HepG2 (cell line): ENCODE data around the gene ITGAE. TPM values are rescaled to one million over a fixed set of nuclear protein-coding genes. Genes with fewer than 3 reads are reported as not detected.

ENCODE experiments used
- ARID2 ChIP-seq: sonication (generic); formaldehyde crosslinking; IDR thresholded peaks from 2 replicates; pipeline ENCODE4 v1.8.1; 2022; ENCODE audit warnings: mild to moderate bottlenecking, missing genetic modification reagents, borderline replicate concordance
- CAMTA2 ChIP-seq: sonication (generic); formaldehyde crosslinking; IDR thresholded peaks from 2 replicates; pipeline ENCODE4 v1.4.0; 2020; ENCODE audit warnings: mild to moderate bottlenecking, missing genetic modification reagents, borderline replicate concordance
- CHD2 ChIP-seq: IDR thresholded peaks from 2 replicates; pipeline ENCODE4 v1.6.1; 2011; ENCODE audit warnings: low read depth, low read length, improper control_type of control experiment
- KLF15 ChIP-seq: sonication (generic); formaldehyde crosslinking; IDR thresholded peaks from 2 replicates; pipeline ENCODE4 v1.8.1; 2023; ENCODE audit warnings: borderline replicate concordance, mild to moderate bottlenecking, inconsistent platforms, missing genetic modification reagents, mixed read lengths
- MTA1 ChIP-seq: sonication (generic); formaldehyde crosslinking; IDR thresholded peaks from 2 replicates; pipeline ENCODE4 v1.4.0; 2020; ENCODE audit warnings: missing genetic modification reagents, mild to moderate bottlenecking, borderline replicate concordance
- NAIF1 ChIP-seq: sonication (generic); formaldehyde crosslinking; IDR thresholded peaks from 2 replicates; pipeline ENCODE4 v1.5.0; 2020; ENCODE audit warnings: mild to moderate bottlenecking, missing genetic modification reagents, borderline replicate concordance
- NR1H2 ChIP-seq: sonication (generic); formaldehyde crosslinking; IDR thresholded peaks from 2 replicates; pipeline ENCODE4 v1.8.1; 2022; ENCODE audit warnings: low read depth, missing genetic modification reagents, borderline replicate concordance
- SALL1 ChIP-seq: sonication (generic); formaldehyde crosslinking; IDR thresholded peaks from 2 replicates; pipeline ENCODE4 v1.8.0; 2022; ENCODE audit warnings: mild to moderate bottlenecking, missing genetic modification reagents
- SALL2 ChIP-seq: sonication (generic); formaldehyde crosslinking; IDR thresholded peaks from 2 replicates; pipeline ENCODE4 v1.8.1; 2023; ENCODE audit warnings: mild to moderate bottlenecking, missing genetic modification reagents, inconsistent platforms
- SIN3B ChIP-seq: fragments of 150-350 bp; IDR thresholded peaks from 2 replicates; pipeline ENCODE4 v1.6.1; 2014; ENCODE audit warnings: low read length
- SMYD3 ChIP-seq: sonication (generic); formaldehyde crosslinking; IDR thresholded peaks from 2 replicates; pipeline ENCODE4 v1.8.1; 2023; ENCODE audit warnings: mild to moderate bottlenecking, missing genetic modification reagents
- SP5 ChIP-seq: IDR thresholded peaks from 2 replicates; pipeline ENCODE4 v1.6.1; 2016; ENCODE audit warnings: low read depth, borderline replicate concordance
- SYNCRIP ChIP-seq: fragments of 200-400 bp; formaldehyde crosslinking; IDR thresholded peaks from 2 replicates; pipeline ENCODE4 v1.6.1; 2018; ENCODE audit warnings: mild to moderate bottlenecking, low read depth, low read length; ENCODE audit not compliant: insufficient read depth
- YEATS4 ChIP-seq: sonication (generic); formaldehyde crosslinking; IDR thresholded peaks from 2 replicates; pipeline ENCODE4 v1.4.0; 2020; ENCODE audit warnings: missing genetic modification reagents, borderline replicate concordance
- ZBTB26 ChIP-seq: IDR thresholded peaks from 2 replicates; pipeline ENCODE4 v1.6.1; 2016; ENCODE audit warnings: missing compliant biosample characterization, missing genetic modification reagents, borderline replicate concordance
- ZC3H4 ChIP-seq: sonication (generic); formaldehyde crosslinking; IDR thresholded peaks from 2 replicates; pipeline ENCODE4 v1.4.0; 2020; ENCODE audit warnings: missing genetic modification reagents, borderline replicate concordance
- ZNF225 ChIP-seq: sonication (generic); formaldehyde crosslinking; IDR thresholded peaks from 2 replicates; pipeline ENCODE4 v1.4.0; 2020; ENCODE audit warnings: mild to moderate bottlenecking, missing genetic modification reagents
- ZNF577 ChIP-seq: sonication (generic); formaldehyde crosslinking; IDR thresholded peaks from 2 replicates; pipeline ENCODE4 v1.4.0; 2020; ENCODE audit warnings: mild to moderate bottlenecking, low read depth, missing genetic modification reagents, borderline replicate concordance
- ZSCAN31 ChIP-seq: sonication (generic); formaldehyde crosslinking; IDR thresholded peaks from 2 replicates; pipeline ENCODE4 v1.5.0; 2020; ENCODE audit warnings: low read depth, mild to moderate bottlenecking, missing genetic modification reagents
- polyA plus RNA-seq, 8 experiments: library from polyadenylated mRNA; depleted of rRNA in 3 of 8; stranded (reverse) in 7 of 8; unstranded in 1 of 8; fragments of >200 nt; fragmentation: Illumina TruSeq in 4 of 8; extraction: Trizol in 4 of 8; gene quantifications; 2 replicates each; pipeline versions ENCODE4 v1.2.1 to v1.2.3, GENCODE V29; 2011 to 2016; ENCODE audit warnings: low read depth in 4 of 8, missing spikeins in 1 of 8, mixed read lengths in 1 of 8; ENCODE audit not compliant: insufficient read depth in 1 of 8
- total RNA-seq, 5 experiments: library from RNA; depleted of rRNA; stranded (reverse); fragments of >200 nt; fragmentation: Illumina TruSeq; extraction: Trizol; gene quantifications; 2 replicates each; pipeline ENCODE4 v1.2.3, GENCODE V29; 2016; ENCODE audit warnings: low read depth in 1 of 5
- TF ChIP-seq, protein P1 (sequence below): sonication (generic); formaldehyde crosslinking; conservative IDR thresholded peaks from 2 replicates; pipeline ENCODE4 v1.4.0; 2020; ENCODE audit warnings: missing genetic modification reagents
- TF ChIP-seq, protein P2 (sequence below): sonication (generic); formaldehyde crosslinking; IDR thresholded peaks from 2 replicates; pipeline ENCODE4 v1.5.1; 2020; ENCODE audit warnings: missing genetic modification reagents, mild to moderate bottlenecking, borderline replicate concordance

ITGAE gene
- total and polyA plus RNA-seq, 2 of the 13 experiments (the other 11 are each of a cell fraction or from before 2014, with no cell fraction given), result 42.3 to 49.0 TPM

DNA sequence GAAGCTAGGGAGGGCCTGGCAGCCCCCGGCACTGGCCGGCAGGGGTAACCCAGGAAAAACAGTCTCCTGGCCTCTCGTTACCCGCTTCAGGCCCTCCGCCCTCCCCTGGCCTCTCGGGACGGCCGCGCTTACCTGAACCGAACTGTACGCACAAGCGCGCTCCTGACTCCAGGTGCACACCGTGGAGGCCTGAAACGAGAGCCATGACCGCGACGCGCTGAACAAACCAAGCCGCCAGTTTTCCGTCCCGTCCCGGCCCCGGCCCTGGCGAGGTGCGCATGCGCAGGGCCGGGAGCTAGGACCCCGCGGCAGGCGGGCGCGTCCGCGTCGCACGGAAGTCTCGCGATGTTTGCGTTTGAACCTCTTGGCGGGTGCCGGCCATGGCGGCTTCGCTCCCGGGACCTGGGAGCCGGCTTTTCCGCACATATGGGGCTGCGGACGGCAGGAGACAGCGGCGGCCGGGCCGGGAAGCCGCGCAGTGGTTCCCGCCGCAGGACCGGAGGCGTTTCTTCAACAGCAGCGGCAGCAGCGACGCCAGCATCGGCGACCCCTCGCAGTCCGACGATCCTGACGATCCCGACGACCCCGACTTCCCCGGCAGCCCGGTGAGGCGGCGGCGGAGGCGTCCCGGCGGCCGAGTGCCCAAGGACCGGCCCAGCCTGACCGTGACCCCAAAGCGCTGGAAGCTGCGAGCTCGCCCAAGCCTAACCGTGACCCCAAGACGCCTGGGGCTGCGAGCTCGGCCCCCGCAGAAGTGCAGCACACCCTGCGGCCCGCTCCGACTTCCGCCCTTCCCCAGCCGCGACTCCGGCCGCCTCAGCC, 77.2 kb downstream of the ITGAE start, which contains the start of gene HASPIN (continued):
- TF ChIP-seq ZBTB26 (CRISPR knock-in tag) (peak; percentile 72), YEATS4 (CRISPR knock-in tag) (peak; percentile 78; the same call in 1 of the 2 replicates), SMYD3 (CRISPR knock-in tag) (0 out of 2 replicates have a peak, but pooled peaks have one; percentile 69), SALL2 (peak; percentile 78), CHD2 (peak; percentile 98), SALL1 (CRISPR knock-in tag) (peak; percentile 91), SYNCRIP (no peak), ZNF225 (CRISPR knock-in tag) (peak; percentile 44; the same call in 1 of the 2 replicates), CAMTA2 (CRISPR knock-in tag) (peak; percentile 89; the same call in 1 of the 2 replicates), KLF15 (CRISPR knock-in tag) (no peak), NR1H2 (CRISPR knock-in tag) (no peak), ZC3H4 (CRISPR knock-in tag) (no peak; the same call in 1 of the 2 replicates), SP5 (peak; percentile 23; the same call in 1 of the 2 replicates), NAIF1 (CRISPR knock-in tag) (no peak), SIN3B (peak; percentile 96), MTA1 (CRISPR knock-in tag) (peak; percentile 71), ZSCAN31 (CRISPR knock-in tag) (no peak; the same call in none of the 2 replicates), ZNF577 (CRISPR knock-in tag) (no peak; the same call in 1 of the 2 replicates), ARID2 (CRISPR knock-in tag) (peak; percentile 91)
- TF ChIP-seq, protein P1, sequence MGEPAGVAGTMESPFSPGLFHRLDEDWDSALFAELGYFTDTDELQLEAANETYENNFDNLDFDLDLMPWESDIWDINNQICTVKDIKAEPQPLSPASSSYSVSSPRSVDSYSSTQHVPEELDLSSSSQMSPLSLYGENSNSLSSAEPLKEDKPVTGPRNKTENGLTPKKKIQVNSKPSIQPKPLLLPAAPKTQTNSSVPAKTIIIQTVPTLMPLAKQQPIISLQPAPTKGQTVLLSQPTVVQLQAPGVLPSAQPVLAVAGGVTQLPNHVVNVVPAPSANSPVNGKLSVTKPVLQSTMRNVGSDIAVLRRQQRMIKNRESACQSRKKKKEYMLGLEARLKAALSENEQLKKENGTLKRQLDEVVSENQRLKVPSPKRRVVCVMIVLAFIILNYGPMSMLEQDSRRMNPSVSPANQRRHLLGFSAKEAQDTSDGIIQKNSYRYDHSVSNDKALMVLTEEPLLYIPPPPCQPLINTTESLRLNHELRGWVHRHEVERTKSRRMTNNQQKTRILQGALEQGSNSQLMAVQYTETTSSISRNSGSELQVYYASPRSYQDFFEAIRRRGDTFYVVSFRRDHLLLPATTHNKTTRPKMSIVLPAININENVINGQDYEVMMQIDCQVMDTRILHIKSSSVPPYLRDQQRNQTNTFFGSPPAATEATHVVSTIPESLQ (CRISPR knock-in tag), result no peak
- TF ChIP-seq, protein P2, sequence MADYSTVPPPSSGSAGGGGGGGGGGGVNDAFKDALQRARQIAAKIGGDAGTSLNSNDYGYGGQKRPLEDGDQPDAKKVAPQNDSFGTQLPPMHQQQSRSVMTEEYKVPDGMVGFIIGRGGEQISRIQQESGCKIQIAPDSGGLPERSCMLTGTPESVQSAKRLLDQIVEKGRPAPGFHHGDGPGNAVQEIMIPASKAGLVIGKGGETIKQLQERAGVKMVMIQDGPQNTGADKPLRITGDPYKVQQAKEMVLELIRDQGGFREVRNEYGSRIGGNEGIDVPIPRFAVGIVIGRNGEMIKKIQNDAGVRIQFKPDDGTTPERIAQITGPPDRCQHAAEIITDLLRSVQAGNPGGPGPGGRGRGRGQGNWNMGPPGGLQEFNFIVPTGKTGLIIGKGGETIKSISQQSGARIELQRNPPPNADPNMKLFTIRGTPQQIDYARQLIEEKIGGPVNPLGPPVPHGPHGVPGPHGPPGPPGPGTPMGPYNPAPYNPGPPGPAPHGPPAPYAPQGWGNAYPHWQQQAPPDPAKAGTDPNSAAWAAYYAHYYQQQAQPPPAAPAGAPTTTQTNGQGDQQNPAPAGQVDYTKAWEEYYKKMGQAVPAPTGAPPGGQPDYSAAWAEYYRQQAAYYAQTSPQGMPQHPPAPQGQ (CRISPR knock-in tag), result no peak
